HepG2 (cell line): ENCODE data around the gene ADCY7. TPM values are rescaled to one million over a fixed set of nuclear protein-coding genes. Genes with fewer than 3 reads are reported as not detected.

Experiments
- AGO2 ChIP-seq: fragments of 200-400 bp; formaldehyde crosslinking; optimal IDR thresholded peaks from 2 replicates; pipeline ENCODE3; 2017; ENCODE audit warnings: mild to moderate bottlenecking, low read depth, low read length, moderate library complexity
- BHLHE40 ChIP-seq: IDR thresholded peaks from 2 replicates; pipeline ENCODE4 v1.6.1; 2011; ENCODE audit warnings: low read length, improper control_type of control experiment
- CAMTA2 ChIP-seq: sonication (generic); formaldehyde crosslinking; IDR thresholded peaks from 2 replicates; pipeline ENCODE4 v1.4.0; 2020; ENCODE audit warnings: mild to moderate bottlenecking, missing genetic modification reagents, borderline replicate concordance
- DMTF1 ChIP-seq: sonication (generic); formaldehyde crosslinking; IDR thresholded peaks from 2 replicates; pipeline ENCODE4 v1.4.0; 2020; ENCODE audit warnings: mild to moderate bottlenecking, missing genetic modification reagents
- HOXA9 ChIP-seq: sonication (generic); formaldehyde crosslinking; IDR thresholded peaks from 2 replicates; pipeline ENCODE4 v1.8.1; 2022; ENCODE audit warnings: missing genetic modification reagents, mild to moderate bottlenecking, moderate library complexity, borderline replicate concordance
- IRF1 ChIP-seq: sonication (generic); formaldehyde crosslinking; IDR thresholded peaks from 2 replicates; pipeline ENCODE4 v1.4.0; 2020; ENCODE audit warnings: low read depth, mild to moderate bottlenecking, missing genetic modification reagents
- KAT7 ChIP-seq: IDR thresholded peaks from 2 replicates; pipeline ENCODE4 v1.6.1; 2018; ENCODE audit warnings: borderline replicate concordance, missing compliant biosample characterization
- NAIF1 ChIP-seq: sonication (generic); formaldehyde crosslinking; IDR thresholded peaks from 2 replicates; pipeline ENCODE4 v1.5.0; 2020; ENCODE audit warnings: mild to moderate bottlenecking, missing genetic modification reagents, borderline replicate concordance
- NCOA2 ChIP-seq: sonication (generic); formaldehyde crosslinking; IDR thresholded peaks from 2 replicates; pipeline ENCODE4 v1.8.0; 2022; ENCODE audit warnings: inconsistent platforms
- NFYC ChIP-seq: IDR thresholded peaks from 2 replicates; pipeline ENCODE4 v1.6.1; 2016; ENCODE audit warnings: missing genetic modification reagents, missing compliant biosample characterization
- PHB2 ChIP-seq: fragments of 450-650 bp; IDR thresholded peaks from 2 replicates; pipeline ENCODE4 v1.6.1; 2018; ENCODE audit not compliant: partially characterized antibody
- TFE3 ChIP-seq: IDR thresholded peaks from 2 replicates; pipeline ENCODE4 v1.6.1; 2016
- TGIF2 ChIP-seq: IDR thresholded peaks from 2 replicates; pipeline ENCODE4 v1.6.1; 2016; ENCODE audit warnings: control low read depth, missing compliant biosample characterization
- ZBTB8A ChIP-seq: sonication (generic); formaldehyde crosslinking; IDR thresholded peaks from 2 replicates; pipeline ENCODE4 v1.4.0; 2020; ENCODE audit warnings: mild to moderate bottlenecking, low read depth, missing genetic modification reagents, borderline replicate concordance
- ZNF44 ChIP-seq: sonication (generic); formaldehyde crosslinking; IDR thresholded peaks from 2 replicates; pipeline ENCODE4 v1.5.1; 2020; ENCODE audit warnings: mild to moderate bottlenecking, missing genetic modification reagents
- polyA plus RNA-seq, 8 experiments: library from polyadenylated mRNA; depleted of rRNA in 3 of 8; stranded (reverse) in 7 of 8; unstranded in 1 of 8; fragments of >200 nt; fragmentation: Illumina TruSeq in 4 of 8; extraction: Trizol in 4 of 8; gene quantifications; 2 replicates each; pipeline versions ENCODE4 v1.2.1 to v1.2.3, GENCODE V29; 2011 to 2016; ENCODE audit warnings: low read depth in 4 of 8, missing spikeins in 1 of 8, mixed read lengths in 1 of 8; ENCODE audit not compliant: insufficient read depth in 1 of 8
- total RNA-seq, 5 experiments: library from RNA; depleted of rRNA; stranded (reverse); fragments of >200 nt; fragmentation: Illumina TruSeq; extraction: Trizol; gene quantifications; 2 replicates each; pipeline ENCODE4 v1.2.3, GENCODE V29; 2016; ENCODE audit warnings: low read depth in 1 of 5
- TF ChIP-seq, protein P1 (sequence below): sonication (generic); formaldehyde crosslinking; IDR thresholded peaks from 2 replicates; pipeline ENCODE4 v1.4.0; 2020; ENCODE audit warnings: missing genetic modification reagents
- TF ChIP-seq, protein P2 (sequence below): sonication (generic); formaldehyde crosslinking; IDR thresholded peaks from 2 replicates; pipeline ENCODE4 v1.5.1; 2020; ENCODE audit warnings: mild to moderate bottlenecking, missing genetic modification reagents, moderate library complexity
- TF ChIP-seq, protein P3 (sequence below): IDR thresholded peaks from 2 replicates; pipeline ENCODE4 v1.6.1; 2012; ENCODE audit warnings: low read length, improper control_type of control experiment

ADCY7 gene
- total and polyA plus RNA-seq, 2 of the 13 experiments (the other 11 are each of a cell fraction or from before 2014, with no cell fraction given) = 2.2 to 4.3 TPM

GRCh38 chr16:50310308-50311133 is 44.2 kb downstream of the ADCY7 start (continued):
- TF ChIP-seq, protein P1, sequence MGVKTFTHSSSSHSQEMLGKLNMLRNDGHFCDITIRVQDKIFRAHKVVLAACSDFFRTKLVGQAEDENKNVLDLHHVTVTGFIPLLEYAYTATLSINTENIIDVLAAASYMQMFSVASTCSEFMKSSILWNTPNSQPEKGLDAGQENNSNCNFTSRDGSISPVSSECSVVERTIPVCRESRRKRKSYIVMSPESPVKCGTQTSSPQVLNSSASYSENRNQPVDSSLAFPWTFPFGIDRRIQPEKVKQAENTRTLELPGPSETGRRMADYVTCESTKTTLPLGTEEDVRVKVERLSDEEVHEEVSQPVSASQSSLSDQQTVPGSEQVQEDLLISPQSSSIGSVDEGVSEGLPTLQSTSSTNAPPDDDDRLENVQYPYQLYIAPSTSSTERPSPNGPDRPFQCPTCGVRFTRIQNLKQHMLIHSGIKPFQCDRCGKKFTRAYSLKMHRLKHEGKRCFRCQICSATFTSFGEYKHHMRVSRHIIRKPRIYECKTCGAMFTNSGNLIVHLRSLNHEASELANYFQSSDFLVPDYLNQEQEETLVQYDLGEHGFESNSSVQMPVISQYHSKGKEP (CRISPR knock-in tag) = no peak
- TF ChIP-seq IRF1 (no peak), NFYC (CRISPR knock-in tag) (no peak), ZBTB8A (CRISPR knock-in tag) (no peak), CAMTA2 (CRISPR knock-in tag) (no peak), KAT7 (no peak), TGIF2 (CRISPR knock-in tag) (no peak), BHLHE40 (no peak), AGO2 (peak; percentile 93), HOXA9 (CRISPR knock-in tag) (no peak), PHB2 (no peak), NCOA2 (CRISPR knock-in tag) (no peak), DMTF1 (CRISPR knock-in tag) (no peak), TFE3 (no peak), NAIF1 (CRISPR knock-in tag) (no peak), ZNF44 (CRISPR knock-in tag) (no peak)
- TF ChIP-seq, protein P2, sequence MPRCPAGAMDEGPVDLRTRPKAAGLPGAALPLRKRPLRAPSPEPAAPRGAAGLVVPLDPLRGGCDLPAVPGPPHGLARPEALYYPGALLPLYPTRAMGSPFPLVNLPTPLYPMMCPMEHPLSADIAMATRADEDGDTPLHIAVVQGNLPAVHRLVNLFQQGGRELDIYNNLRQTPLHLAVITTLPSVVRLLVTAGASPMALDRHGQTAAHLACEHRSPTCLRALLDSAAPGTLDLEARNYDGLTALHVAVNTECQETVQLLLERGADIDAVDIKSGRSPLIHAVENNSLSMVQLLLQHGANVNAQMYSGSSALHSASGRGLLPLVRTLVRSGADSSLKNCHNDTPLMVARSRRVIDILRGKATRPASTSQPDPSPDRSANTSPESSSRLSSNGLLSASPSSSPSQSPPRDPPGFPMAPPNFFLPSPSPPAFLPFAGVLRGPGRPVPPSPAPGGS (CRISPR knock-in tag) = no peak
- TF ChIP-seq, protein P3, sequence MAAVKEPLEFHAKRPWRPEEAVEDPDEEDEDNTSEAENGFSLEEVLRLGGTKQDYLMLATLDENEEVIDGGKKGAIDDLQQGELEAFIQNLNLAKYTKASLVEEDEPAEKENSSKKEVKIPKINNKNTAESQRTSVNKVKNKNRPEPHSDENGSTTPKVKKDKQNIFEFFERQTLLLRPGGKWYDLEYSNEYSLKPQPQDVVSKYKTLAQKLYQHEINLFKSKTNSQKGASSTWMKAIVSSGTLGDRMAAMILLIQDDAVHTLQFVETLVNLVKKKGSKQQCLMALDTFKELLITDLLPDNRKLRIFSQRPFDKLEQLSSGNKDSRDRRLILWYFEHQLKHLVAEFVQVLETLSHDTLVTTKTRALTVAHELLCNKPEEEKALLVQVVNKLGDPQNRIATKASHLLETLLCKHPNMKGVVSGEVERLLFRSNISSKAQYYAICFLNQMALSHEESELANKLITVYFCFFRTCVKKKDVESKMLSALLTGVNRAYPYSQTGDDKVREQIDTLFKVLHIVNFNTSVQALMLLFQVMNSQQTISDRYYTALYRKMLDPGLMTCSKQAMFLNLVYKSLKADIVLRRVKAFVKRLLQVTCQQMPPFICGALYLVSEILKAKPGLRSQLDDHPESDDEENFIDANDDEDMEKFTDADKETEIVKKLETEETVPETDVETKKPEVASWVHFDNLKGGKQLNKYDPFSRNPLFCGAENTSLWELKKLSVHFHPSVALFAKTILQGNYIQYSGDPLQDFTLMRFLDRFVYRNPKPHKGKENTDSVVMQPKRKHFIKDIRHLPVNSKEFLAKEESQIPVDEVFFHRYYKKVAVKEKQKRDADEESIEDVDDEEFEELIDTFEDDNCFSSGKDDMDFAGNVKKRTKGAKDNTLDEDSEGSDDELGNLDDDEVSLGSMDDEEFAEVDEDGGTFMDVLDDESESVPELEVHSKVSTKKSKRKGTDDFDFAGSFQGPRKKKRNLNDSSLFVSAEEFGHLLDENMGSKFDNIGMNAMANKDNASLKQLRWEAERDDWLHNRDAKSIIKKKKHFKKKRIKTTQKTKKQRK = no peak
